Right lobe of liver (tissue), 6 donors: ENCODE results near the gene KRT32. TPM values are rescaled to one million over a fixed set of nuclear protein-coding genes. Genes with fewer than 3 reads are reported as not detected.

ENCODE experiments used
- ATAC-seq, 4 donors: fragments of 200-7000 bp; cut with Tn5 transposase; one replicate each; pipeline ENCODE4 v1.9.1; 2020; ENCODE audit warnings: mild to moderate bottlenecking in 4 of 4, moderate library complexity in 4 of 4
- DNase-seq, 3 donors: peaks; one replicate each; pipeline ENCODE4 v3.0.0-alpha.2; 2020
- H3K27ac ChIP-seq, 3 donors: fragments of 200-600 bp; one replicate each; pipeline ENCODE4 v1.8.0; 2022
- H3K27me3 ChIP-seq, 2 donors: fragments of 200-600 bp; one replicate each; pipeline ENCODE4 v1.8.0; 2022
- H3K36me3 ChIP-seq, 4 donors: fragments of 200-600 bp; sonication (generic) in 1 of 4; one replicate each; pipeline versions ENCODE4 v1.5.1 to v1.8.0; 2017 to 2022; ENCODE audit warnings: control low read depth in 1 of 4
- H3K4me1 ChIP-seq, 4 donors: fragments of 200-600 bp; sonication (generic) in 1 of 4; one replicate each; pipeline versions ENCODE4 v1.5.1 to v1.8.0; 2017 to 2022; ENCODE audit warnings: control low read depth in 1 of 4
- H3K4me3 ChIP-seq, 3 donors: fragments of 200-600 bp; one replicate each; pipeline ENCODE4 v1.8.0; 2022
- H3K9me3 ChIP-seq, 4 donors: fragments of 200-600 bp; sonication (generic) in 1 of 4; one replicate each; pipeline versions ENCODE4 v1.5.1 to v1.8.0; 2017 to 2022; ENCODE audit warnings: control low read depth in 1 of 4
- CTCF ChIP-seq, 4 donors: fragments of 200-600 bp in 3 of 4; fragments of 450-650 bp in 1 of 4; IDR thresholded peaks; one replicate each; pipeline versions ENCODE4 v1.5.1 to v1.8.0; 2016 to 2022; ENCODE audit warnings: antibody characterized with exemption in 4 of 4, mild to moderate bottlenecking in 2 of 4
- POLR2A ChIP-seq: fragments of 450-650 bp; IDR thresholded peaks from one replicate; pipeline ENCODE4 v1.6.1; 2017; ENCODE audit warnings: antibody characterized with exemption, mild to moderate bottlenecking
- WGBS: methylation state at CpG from one replicate; pipeline ENCODE4 v1.1.6; 2018; ENCODE audit warnings: low coverage, low lambda C conversion rate; ENCODE audit not compliant: insufficient coverage; ENCODE audit errors: missing lambda C conversion rate; 5-methylcytosine and 5-hydroxymethylcytosine counted together
- intact Hi-C, 2 donors: fragments of 100-400 bp; cut with DNase I; formaldehyde crosslinking; loops; one replicate each; pipeline versions ENCODE4 v1.11.2 to v1.14.1; 2022
- total RNA-seq, 6 experiments: library from RNA; depleted of rRNA in 2 of 6; stranded (reverse); fragments of >200 nt in 2 of 6; fragmentation: NEBNext Ultra II Directional in 3 of 6; extraction: Animal tissue kit (Norgen Biotek cat#: 25700) in 3 of 6; gene quantifications; one replicate each; pipeline versions ENCODE4 v1.1.0 to v1.2.4, GENCODE V29; 2016 to 2023
- donor health status: DM: no; HTN: yes; CAD: no.
- donor health status: DM: no; HTN: no; CAD: no.
- donor health status: DM: no; HTN: no; CAD: no.
- donor health status: DM: no; HTN: yes; CAD: no.
- donor health status: DM: no; HTN: yes; CAD: no.

The KRT32 gene
- total RNA-seq, 6 experiments from 2014 or later, result not detected

- 50% methylated on average over 3 of the region's 4 CpGs for WGBS
Measured at GRCh38 chr17:41467561-41467960, 375 bp upstream of the KRT32 start.

GRCh38 chr17:41464682-41465081 lies 2.5 kb downstream of the KRT32 start:
- Histone ChIP-seq H3K4me1 (no peaks in the 10 kb centered on the region), H3K4me3 (no peak overlapping the region), H3K27ac (no peak overlapping the region), H3K9me3 (no peaks in the 10 kb centered on the region), H3K27me3 (no peaks in the 10 kb centered on the region), H3K36me3 (no peaks in the 10 kb centered on the region)
- DNase-seq (no peak), ATAC-seq (peak in 1 of 4 donors; percentile 16)
- no peak for TF ChIP-seq CTCF (IDR thresholded peaks at IDR 0.05)
- TF ChIP-seq POLR2A, result no peak
- WGBS, result 31% methylated on average over 4 of the region's 6 CpGs
- intact Hi-C loops, result no loop called here

More at GRCh38 chr17:41467561-41467960, 375 bp upstream of the KRT32 start:
- Histone ChIP-seq H3K27ac (no peak overlapping the region), H3K36me3 (no peaks in the 10 kb centered on the region), H3K4me3 (no peak overlapping the region), H3K27me3 (no peaks in the 10 kb centered on the region), H3K9me3 (no peaks in the 10 kb centered on the region), H3K4me1 (no peaks in the 10 kb centered on the region)
- ATAC-seq, result no peak
- intact Hi-C loops, result no loop called here
- TF ChIP-seq CTCF (IDR thresholded peaks at IDR 0.05), result no peak
- no peak for TF ChIP-seq POLR2A
- DNase-seq, result no peak

GRCh38 chr17:41464173-41464572 lies 3.0 kb downstream of the KRT32 start:
- TF ChIP-seq CTCF (IDR thresholded peaks at IDR 0.05) (no peak), POLR2A (no peak)
- Histone ChIP-seq H3K27ac (no peak overlapping the region), H3K4me1 (no peaks in the 10 kb centered on the region), H3K9me3 (no peaks in the 10 kb centered on the region), H3K27me3 (no peaks in the 10 kb centered on the region), H3K36me3 (no peaks in the 10 kb centered on the region), H3K4me3 (no peak overlapping the region)
- DNase-seq (no peak), ATAC-seq (no peak)
- intact Hi-C loops, result no loop called here
- 48% methylated on average over 5 of the region's 11 CpGs for WGBS

- 75% methylated on average over 4 of the region's 8 CpGs for WGBS
- Histone ChIP-seq H3K27ac (no peak overlapping the region), H3K36me3 (no peaks in the 10 kb centered on the region), H3K27me3 (no peaks in the 10 kb centered on the region), H3K4me3 (no peak overlapping the region), H3K4me1 (no peaks in the 10 kb centered on the region), H3K9me3 (no peaks in the 10 kb centered on the region)
- DNase-seq, result no peak
- no peak for ATAC-seq
- intact Hi-C loops, result no loop called here
- no peak for TF ChIP-seq POLR2A
- TF ChIP-seq CTCF (IDR thresholded peaks at IDR 0.05), result no peak
Measured at GRCh38 chr17:41463746-41464145, 3.4 kb downstream of the KRT32 start.

GRCh38 chr17:41462705-41463104 lies 4.5 kb downstream of the KRT32 start:
- no peak overlapping the region for H3K27ac ChIP-seq
- no peak for DNase-seq
- H3K36me3 ChIP-seq, result no peaks in the 10 kb centered on the region
- H3K9me3 ChIP-seq, result no peaks in the 10 kb centered on the region
- WGBS, result 37% methylated on average over 2 of the region's 15 CpGs
- no peaks in the 10 kb centered on the region for H3K4me1 ChIP-seq
- ATAC-seq, result no peak
- TF ChIP-seq CTCF (IDR thresholded peaks at IDR 0.05) (no peak), POLR2A (no peak)
- intact Hi-C loops, result no loop called here
- no peak overlapping the region for H3K4me3 ChIP-seq
- no peaks in the 10 kb centered on the region for H3K27me3 ChIP-seq
